Stimulated activated CD4-positive, alpha-beta T cell treated with anti-CD3 and anti-CD28 coated beads, Interleukin-15, amount 100 ng/mL, for 1 hour (primary cell): ENCODE data around the gene ALOX5AP.

Experiments used
- DNase-seq, 2 donors: peaks; one replicate each; pipeline ENCODE4 v3.0.0-alpha.2; 2020; ENCODE audit warnings: low read depth in 1 of 2, low spot score in 1 of 2

The ALOX5AP gene

GRCh38 chr13:30759748-30760147 is 24.4 kb downstream of the ALOX5AP start:
- no peak for DNase-seq

GRCh38 chr13:30762643-30763042 is 27.3 kb downstream of the ALOX5AP start:
- no peak for DNase-seq

DNA sequence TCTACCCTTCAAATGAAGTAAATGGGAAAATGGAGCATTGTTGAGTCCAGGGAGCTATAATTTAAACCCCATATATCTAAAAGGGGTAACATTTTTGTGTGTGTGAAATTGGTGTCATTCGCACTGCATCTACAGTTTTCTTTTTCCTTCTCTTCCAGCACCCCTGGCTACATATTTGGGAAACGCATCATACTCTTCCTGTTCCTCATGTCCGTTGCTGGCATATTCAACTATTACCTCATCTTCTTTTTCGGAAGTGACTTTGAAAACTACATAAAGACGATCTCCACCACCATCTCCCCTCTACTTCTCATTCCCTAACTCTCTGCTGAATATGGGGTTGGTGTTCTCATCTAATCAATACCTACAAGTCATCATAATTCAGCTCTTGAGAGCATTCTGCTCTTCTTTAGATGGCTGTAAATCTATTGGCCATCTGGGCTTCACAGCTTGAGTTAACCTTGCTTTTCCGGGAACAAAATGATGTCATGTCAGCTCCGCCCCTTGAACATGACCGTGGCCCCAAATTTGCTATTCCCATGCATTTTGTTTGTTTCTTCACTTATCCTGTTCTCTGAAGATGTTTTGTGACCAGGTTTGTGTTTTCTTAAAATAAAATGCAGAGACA is 28.6 kb downstream of the ALOX5AP start:
- no peak for DNase-seq

DNA sequence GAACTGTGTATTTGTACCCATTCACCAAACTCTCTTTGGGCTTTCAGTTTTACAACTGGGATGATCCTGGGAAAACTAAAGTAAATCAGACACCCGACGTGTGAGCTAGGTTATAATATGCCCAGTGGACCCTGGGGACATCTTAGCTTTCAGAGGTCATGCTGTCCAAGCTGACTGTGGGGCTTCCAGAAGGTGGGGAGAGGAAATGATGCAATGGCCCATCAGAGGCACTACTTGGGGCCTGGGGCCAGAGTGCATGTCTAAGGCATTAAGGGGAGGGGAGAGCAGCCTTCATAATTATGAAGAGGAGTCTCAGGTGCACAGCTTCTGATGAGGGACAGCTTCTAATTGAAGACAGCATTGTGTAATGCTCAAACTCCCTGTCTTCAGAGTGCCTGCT is 30.9 kb downstream of the ALOX5AP start:
- no peak for DNase-seq

- DNase-seq: no peak
Observed at GRCh38 chr13:30770929-30771328, 35.6 kb downstream of the ALOX5AP start.

GRCh38 chr13:30773561-30773960 is 38.2 kb downstream of the ALOX5AP start:
- no peak for DNase-seq

GRCh38 chr13:30774214-30774730 is 38.9 kb downstream of the ALOX5AP start:
- DNase-seq: no peak

GRCh38 chr13:30776661-30777060 is 41.3 kb downstream of the ALOX5AP start:
- no peak for DNase-seq

DNA sequence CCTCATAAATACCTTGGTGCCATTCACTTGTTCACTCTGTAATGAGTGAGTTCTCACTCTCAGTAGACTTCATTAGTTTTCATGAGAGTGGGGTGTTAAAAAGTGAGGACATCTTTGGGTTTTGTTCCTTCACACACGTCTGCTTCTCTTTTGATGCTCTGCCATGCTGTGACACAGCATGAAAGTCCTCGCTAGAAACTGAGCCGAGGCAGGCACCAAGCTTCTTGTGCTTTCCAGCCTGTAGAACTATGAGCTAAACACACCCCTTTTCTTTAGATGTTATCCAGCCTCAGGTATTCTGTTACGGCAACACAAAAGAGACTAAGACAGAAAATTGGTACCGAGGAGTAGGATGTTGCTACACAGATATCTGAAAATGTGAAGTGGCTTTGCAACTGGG is 43.7 kb downstream of the ALOX5AP start:
- no peak for DNase-seq

GRCh38 chr13:30779608-30780007 is 44.3 kb downstream of the ALOX5AP start:
- DNase-seq: no peak

DNA sequence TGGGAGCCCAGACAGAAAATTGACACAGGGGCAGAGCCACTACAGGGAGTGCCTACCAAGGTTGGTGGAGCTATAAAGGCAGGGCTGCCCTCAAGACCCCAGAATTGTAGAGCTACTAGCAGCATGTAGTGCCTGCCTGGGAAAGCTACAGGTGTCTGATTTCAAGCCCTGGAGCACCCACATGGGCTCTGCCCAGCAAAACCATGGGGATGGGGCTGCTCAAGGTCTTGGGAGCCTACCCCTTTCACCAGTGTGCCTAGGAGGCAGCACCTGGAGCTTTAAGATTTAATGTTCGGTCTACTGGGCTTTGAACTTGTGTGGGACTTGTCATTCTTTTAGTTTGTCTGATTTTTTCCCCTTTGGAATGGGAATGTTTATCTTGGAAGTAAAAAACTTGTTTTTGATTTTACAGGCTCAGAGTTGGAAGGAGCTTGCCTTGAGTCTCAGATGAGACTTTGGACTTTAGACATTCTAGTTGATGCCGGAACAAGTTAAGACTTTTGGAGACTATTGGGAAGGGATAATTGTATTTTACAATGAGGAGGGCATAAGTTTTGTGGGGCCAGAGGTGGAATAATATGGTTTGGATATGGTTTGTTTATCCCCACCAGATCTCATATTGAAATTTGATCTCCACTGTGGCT is 45.1 kb downstream of the ALOX5AP start:
- no peak for DNase-seq

DNA sequence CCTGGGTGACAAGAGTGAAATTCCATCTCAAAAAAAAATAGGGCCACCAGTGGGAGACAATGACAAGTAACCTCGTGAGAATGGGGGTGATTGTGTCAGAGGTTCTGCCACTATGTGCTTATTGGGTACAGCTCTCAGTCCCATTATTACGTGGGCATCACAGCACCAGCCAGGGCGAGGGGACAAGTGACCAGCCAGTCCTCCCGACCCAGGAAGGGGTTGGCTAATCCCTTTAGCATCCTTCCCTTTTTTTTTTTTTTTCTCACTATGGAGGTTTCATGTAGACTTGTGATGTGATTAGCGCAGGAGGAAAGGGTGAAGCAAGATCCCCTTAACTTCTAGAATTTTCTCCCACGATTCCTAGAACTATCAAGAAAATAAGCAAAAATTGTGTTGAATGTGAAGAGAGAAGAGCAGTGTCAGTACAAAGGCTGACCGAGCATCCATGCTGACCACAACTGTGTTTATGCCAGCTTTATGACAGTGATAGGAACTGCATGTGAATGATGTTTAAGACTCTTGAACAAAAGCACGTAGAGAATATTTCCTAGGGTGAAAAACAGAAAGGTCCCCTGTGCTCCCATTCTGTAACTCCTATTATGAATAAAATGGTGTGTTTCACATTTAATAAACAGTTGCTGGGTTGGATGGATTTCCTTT is 50.0 kb downstream of the ALOX5AP start:
- no peak for DNase-seq

DNA sequence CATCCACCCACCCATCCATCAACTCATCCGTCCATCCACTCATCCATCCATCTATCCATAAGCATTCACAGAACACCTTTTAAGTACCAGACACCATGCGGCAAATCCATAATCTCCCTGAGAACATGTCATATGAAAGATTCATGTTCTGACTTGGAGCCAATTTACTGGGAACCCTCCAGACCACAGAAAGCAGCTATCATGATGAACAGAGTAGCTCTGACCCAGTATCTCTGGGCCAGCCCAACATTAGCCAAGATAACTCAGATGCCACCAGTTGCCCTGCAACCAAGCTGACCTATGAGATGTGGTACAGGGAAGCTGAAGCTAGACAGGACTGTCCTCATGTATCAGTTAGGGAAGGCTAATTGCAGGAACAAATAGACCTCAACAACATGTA is 51.3 kb downstream of the ALOX5AP start:
- DNase-seq: no peak

DNA sequence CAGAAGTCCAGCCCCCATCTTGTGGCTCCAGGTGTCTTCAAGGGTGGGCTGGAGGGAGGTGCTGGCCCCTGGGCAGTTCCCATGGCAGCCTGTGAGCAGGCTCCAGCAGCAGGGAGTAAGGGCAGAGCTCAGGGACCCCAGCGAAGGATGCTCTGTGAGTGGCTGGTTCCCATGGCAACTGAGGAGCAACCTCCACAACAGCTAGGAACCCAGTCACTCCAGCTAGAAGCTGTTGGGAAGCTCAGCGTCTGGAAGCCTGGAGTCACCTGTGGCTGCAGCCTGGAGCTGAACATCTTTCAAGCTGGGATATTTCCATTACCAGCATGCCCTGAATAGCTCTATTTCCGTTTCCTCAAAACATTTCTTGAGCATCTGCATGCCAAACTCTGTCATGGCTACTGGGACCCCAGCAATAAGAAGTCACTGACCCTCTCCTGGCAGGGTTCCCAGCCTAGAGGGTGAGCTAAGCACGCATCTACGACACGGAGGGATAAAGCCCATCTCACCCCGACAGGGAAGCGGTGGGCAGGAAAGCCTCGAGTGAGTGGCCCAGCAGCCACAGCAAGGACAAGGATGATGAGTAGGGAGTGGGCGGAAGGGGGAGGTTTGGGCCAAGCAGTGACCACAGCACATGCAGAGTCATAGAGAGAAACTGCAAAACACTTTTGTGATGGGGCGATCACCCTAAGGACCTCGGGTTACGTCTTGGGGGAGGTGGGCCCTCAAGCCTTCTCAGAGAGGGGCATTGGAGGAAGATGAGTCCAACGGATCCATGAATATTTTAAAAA is 52.6 kb downstream of the ALOX5AP start:
- no peak for DNase-seq

DNA sequence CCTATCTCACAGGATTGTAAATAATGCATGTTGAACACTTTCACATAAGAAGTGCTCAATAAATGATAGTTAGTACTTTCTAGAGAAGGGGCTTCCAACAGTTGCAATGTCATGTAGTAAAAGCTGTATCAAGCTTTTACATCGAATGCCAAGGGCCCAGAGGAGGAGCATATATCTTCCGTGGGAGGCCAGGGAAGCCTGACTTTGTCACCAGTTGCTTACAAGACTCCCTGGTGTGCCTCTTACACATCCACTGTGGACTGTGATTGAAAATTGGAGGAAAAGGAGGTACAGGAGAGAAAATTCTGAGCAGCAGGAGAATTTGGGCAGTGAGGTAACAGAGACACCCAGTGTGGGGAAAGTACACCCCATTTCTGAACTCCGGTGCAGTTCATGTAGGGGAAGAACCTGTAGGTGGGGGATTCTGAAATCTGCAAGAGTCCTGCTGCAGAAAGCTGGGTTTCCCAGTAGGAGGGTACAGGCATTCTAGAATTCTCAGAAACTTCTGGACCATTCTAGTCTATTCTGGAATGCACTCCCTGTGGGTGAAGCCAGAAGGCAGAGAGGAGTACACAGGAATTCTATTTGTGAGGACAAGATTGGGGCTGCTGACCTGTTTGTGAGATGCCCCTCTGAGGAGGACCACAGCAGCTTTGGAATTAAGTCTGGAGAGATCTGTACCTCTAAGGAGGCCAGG is 54.0 kb downstream of the ALOX5AP start:
- no peak for DNase-seq

DNA sequence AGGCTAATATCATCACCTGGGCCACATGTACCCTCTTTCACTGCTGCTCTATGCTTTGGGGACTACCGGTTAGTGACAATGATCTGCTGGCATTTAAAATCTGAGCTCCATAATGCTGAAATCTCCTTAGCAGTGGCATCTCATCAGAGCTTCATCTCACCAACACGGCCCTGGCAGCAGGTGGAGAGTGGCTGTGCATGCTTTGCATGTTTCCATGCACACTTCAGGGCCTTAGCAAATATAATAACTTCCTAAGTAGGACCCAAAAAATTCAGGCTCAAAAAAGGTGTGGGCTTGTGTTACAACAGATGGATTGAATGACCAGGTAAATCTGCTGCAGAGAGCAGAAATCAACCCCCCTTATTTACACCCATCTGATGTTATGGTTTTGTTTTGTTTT is 55.2 kb downstream of the ALOX5AP start:
- DNase-seq: no peak

DNA sequence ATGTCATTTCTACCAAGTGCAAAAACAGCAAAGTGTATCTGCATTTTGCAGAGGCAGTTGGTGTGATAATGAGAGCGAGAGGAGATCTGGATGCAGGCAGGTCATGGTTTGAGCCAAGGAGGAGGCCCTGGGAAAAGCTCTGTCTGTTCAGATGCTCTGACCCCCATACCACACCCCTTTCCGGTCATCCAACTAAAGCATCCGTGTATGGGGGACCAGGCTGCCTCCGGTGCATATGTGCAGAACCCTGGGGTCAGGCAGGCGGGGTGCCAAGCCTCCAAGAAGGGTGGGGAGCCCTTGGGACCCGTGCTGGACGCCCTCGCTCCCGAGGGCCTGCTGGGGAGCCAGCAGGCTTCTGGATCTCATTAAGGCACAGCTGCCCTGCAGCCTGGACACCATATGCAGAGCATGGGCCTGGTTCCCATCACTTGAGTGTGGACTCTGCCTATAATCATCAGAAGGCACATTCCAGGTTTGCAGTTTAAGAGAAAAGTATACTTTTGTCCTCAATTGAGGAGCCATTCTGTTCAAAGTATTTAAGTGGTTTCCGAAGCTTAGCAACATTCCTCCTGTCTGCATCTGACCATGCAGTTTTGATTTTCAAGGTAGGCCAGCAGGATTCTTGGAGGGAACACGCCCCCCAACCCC is 56.1 kb downstream of the ALOX5AP start:
- no peak for DNase-seq

DNA sequence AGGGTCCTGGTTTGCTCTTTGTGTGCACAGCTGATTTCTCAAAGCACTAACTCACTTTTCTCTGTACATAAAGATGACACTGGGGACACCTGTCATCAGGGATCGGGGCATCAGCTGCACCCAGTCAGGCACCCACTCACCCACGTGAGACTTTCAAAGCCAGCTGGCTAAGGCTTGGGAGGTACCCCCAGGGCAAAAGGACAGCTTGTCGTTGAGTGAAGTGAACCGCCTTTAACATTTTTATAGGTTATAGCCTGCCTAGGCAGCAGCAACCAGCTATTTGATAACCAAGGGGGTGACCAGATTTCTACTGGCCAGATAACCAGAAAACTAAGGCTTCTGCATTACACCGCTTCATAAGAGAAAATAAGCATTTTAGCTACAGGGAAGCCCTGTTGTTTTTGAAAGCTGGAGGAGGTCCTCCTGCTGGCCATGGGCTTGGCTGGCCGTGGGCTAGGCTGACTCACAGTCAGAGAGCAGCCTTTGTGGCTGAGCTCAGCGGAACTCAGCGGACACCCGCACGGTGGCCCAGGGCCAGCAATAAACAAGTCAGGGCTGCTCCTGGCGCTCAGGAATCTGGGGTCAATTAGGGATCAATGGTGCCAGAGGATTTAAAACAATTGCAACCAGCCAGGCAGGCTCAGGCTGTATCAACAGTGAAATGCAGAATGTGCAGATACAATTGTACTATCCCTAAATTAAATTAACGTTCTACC is 57.1 kb downstream of the ALOX5AP start:
- no peak for DNase-seq

GRCh38 chr13:30796132-30796572 is 60.8 kb downstream of the ALOX5AP start:
- no peak for DNase-seq
